NCI-H2196 (cell line): ENCODE measurements around the gene VAC14.
A peak's percentile ranks its signal among the peaks of the same experiment; 100 is the strongest.
"Not testable (repeated sequence)": the region's sequence is repeated elsewhere in the genome, so short reads cannot be mapped to it uniquely, and the experiment has no call there.

ENCODE experiments used
- DNase-seq: peaks from one replicate; lab custom pipeline; 2025; ENCODE audit not compliant: unreplicated experiment; lab: John Stamatoyannopoulos, UW

The VAC14 gene

GRCh38 chr16:70745536-70746025 is 55.4 kb downstream of the VAC14 start:
- DNase-seq: no peak

DNA sequence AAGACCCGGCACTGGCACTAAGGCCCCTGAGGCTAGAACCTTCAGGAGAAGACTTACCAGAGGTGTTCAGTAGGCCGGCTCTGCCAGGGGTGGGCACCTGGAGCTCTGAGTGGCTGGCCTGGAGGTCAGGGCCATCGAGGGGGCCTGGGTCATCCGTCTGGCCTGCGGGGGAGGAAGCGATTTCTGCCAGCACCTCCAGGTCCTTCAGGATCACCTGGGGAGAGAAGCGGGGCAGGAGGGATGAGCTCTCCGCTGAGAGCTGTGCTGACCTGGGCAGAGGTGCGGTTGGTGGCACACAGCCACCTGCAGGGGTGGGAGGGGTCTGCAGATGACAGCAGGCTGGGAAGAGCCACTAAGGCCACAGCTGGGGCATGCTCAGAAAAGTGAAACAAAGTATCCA is 56.6 kb downstream of the VAC14 start:
- DNase-seq: no peak

DNA sequence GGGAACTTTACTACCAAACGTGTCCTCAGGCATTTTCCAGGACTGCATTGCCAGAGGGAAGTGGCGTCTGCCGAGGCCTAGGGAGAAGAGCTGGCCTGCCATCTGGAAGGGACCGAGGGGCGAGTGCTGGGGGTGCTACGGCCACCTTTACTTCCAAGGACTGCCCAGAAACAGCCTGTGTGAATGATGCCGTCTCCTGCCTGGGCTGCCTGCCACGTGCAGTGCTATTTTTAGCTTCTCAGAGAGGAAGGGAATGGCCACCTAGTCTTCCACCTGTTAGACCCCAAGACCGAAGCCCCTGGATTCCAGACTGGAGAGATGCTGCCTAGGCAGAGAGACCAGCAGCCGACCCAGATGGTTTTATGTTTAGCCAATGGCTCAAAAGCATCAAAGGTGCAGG is 57.2 kb downstream of the VAC14 start:
- DNase-seq: no peak

- not testable (repeated sequence) for DNase-seq
Measured at GRCh38 chr16:70742967-70743366, 58.0 kb downstream of the VAC14 start.

GRCh38 chr16:70741783-70742125 is 59.2 kb downstream of the VAC14 start:
- no peak for DNase-seq

- no peak for DNase-seq
Measured at GRCh38 chr16:70740914-70741782, 59.8 kb downstream of the VAC14 start.

DNA sequence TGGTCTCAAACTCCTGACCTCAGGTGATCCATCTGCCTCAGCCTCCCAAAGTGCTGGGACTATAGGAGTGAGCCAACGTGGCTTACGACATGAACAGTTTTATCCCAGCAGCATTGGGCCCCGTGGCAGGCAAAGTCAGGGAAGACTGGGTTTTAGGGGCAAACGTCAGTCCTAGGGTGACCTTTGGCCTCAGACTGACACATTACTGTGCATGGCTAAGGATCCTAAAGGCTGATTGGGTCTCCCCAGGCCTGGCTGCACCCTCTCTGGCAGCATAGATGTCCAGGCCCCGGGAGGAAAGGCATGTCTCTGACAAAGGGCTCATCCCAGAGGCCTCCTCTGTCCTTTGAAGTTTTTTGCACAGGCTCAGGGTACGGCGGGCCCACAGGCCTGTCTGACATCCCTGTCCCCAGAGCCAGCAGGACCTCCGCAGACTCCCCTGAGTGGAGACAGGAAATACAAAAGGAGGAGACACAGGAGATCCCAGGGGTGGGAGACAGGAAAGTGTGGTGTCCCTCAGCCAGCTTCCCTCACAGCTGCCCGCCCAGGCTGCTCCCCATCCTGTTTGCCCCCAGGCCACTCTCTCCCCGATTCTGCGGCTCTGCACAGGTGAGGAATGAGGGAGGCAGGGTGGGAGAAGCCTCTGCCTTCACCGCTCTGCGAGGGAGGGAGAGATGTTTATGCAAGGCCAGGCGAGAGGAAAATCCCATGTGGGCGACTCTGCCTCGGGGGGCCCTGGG is 60.6 kb downstream of the VAC14 start:
- DNase-seq: no peak

- DNase-seq: no peak
Measured at GRCh38 chr16:70739389-70739788, 61.6 kb downstream of the VAC14 start.

DNA sequence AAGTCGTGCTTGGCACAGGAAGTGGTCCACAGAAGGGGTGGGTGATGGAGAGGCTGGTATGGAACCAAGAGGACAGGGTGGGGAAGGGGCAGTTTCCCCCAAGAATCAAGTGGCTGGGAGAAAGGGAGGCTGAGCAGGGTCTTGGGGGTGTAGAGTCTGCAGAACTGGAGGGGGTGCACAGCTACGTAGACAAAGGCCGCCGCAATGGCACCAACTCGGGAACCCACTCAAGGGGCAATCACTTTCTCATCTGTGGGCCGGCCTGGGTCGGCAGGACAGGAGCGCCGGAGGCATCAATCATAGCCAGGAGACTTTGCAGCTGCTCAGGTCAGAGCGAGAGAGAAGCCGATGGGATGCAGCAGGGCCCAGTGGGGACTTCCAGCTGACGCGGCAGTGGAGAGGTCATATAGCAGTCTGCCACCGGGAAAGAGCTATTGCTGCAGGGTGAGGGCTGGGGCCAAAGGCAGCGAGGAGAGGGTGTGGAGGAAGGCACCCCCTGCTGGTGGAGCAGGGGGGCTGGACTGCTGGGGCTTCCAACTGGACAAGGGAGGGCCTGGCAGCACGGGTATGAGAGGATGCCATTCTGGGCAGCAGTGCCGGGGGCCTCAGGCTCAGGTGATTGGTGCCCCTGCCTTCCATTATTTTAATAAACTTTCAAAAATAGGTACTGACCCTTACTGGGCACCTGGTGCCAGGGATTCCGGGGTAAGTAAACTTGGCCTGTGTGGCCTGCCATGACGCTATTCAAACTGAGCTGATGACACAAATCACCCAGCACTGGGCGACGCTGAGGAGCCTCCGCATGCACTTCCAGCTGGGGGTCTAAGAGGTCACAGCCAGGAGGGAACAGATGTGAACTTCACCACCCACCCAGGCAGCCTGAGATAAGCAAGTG is 62.6 kb downstream of the VAC14 start:
- DNase-seq: peak; percentile 25

DNA sequence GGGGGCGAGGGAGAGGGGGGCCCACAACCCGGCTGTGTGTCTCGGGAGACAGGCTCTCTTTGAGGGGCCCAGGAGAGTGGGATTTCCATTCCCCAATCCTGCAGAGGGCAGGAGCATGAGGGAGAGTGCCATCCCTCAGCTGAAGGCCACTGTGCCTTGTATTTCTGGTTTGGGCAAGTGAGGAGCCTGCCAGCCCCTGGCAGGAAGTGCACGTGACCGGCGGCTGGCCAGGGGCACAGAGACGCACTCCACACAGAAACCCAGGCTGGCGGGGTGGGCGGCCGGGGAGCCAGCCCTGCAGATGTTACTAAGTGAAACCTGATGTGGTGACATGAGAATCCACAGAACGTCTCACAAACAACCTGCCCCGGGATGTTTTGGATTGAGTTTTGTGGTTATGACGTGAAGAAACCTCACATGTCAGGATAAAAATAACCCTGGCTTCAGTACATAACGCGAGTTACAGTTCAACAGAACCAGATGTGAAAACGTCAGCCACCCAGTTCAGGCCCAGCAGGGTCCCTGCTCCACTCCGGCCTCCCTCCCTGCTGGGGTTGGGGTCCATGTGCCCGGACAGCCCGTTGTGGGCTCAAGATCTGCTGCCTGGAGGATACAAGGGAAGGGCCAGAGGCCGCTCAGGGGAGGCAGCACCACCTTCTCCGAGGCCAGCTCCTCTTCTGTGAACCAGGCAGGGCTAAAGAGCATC is 63.4 kb downstream of the VAC14 start:
- DNase-seq: no peak

GRCh38 chr16:70736465-70737376 is 64.2 kb downstream of the VAC14 start:
- no peak for DNase-seq

DNA sequence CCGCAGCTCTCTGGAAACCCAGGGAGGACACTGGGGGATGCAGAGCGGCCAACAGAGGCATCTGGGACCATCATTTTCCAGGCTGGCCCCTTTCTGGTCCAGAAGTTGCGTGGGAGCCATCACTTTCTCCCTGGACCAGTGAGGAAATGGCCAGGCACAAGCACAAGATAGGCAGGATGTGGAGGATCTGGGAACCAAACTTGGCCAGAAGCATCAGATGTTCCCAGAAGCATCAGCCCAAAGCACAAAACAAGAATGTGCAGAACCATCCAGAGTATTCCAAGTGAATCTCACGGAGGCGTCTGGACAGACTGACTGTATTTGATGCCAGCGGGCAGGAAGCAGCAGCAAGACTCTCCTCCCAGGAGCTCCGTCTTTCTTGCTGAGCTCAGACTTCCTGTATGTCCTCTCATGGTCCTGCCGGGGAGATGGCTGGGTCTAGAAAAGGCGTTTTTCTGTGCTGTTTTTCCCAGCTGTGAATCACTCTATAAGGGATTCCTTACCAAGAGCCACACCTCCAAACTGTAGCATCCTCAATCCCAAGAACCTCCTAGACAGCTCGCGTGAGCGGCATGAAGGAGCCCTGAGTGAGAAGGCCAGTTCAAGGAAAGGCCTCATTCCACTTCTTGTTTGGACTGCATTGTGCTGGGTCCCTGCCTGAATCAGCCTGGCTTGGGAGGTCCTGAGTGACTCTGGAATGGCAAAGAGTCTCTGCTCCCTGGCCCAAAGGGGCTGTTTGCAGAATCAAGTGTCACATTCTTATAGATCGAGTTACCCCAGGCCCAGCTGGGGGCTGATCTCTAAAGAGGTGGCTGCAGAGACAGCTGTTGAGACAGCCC is 65.6 kb downstream of the VAC14 start:
- DNase-seq: no peak

DNA sequence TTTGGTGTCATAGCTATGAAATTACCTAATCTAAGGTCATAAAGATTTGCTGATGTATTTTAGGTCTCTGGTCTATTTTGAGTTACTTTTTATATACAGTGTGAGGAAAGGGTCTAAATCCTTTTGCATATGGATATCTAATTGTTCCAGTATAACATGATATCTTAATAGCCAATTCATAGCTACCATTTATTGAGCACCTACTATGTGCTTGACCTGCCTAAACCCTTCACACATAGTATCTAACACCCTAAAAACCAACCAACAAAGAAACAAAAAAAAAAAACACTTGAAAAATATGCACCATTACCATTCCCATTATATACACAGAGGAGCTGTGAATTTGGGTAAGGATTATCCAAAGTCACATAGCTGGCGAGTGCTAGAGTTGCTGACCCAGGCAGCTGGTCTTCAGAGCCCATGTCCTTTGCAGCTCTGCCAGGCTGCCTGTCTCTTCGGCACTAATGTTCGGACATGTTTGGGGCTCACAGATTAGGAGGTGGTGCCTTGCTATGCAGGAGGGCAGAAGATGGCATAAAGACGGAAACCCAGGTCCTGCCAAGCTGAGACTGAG is 66.3 kb downstream of the VAC14 start:
- DNase-seq: no peak

DNA sequence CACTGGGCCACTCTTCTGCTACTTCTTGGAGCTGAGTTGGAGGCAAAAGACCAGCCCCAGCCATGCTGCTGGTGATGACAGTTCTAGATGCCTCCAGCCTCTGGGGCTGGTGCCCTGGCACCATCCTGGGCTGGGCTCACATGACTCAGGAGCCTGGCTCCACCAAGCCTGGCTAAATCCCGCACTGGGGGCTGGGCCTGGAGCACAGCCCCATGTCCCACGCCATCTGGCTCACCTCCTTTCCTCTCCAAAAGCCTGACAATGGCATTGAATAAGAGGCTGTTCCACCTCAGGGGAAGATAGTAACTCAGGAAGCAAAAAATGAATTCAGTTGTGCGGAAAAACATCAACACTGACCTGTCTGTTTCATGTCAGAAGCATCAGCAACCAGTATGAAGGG is 70.0 kb downstream of the VAC14 start:
- no peak for DNase-seq

DNA sequence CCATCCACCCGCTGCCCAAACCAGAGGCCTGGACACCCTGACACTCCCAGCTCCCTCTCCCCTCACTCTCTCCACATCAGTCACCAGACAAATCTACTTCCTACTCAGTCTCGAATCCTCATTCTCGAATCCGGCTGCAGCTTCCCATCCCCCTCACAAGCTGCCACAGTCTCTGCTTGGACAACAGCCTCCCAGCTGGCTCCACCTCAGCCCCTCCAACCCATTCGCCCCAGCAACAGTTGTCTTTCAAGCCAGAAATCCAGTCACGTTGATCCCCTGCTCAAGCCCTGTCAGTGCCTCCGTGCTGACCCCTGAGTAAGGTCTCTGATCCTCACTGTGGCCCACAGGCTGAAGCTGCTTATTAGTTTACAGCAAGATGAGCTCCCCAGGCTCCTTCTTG is 70.9 kb downstream of the VAC14 start:
- DNase-seq: no peak

- DNase-seq: no peak
Measured at GRCh38 chr16:70729292-70729691, 71.7 kb downstream of the VAC14 start.

DNA sequence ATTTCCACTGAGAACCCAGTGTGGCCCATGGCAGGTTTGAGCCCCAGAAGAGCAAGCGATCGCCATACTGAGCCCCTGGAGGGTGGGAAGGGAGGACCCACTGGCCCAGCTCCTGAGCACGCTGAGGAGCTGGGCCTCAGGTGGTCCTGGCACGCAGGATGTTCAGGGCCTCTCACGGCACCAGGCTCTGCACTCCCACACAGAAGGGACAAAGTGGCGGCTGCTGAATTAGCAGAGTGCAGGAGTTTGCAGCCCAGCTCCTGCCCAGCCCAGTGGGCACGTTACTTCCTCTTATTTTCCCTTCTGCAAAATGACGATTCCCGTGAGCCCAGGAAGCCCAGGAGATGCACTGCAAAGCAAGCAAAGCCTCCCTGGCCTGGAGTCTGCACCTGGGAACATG is 72.8 kb downstream of the VAC14 start:
- DNase-seq: no peak

DNA sequence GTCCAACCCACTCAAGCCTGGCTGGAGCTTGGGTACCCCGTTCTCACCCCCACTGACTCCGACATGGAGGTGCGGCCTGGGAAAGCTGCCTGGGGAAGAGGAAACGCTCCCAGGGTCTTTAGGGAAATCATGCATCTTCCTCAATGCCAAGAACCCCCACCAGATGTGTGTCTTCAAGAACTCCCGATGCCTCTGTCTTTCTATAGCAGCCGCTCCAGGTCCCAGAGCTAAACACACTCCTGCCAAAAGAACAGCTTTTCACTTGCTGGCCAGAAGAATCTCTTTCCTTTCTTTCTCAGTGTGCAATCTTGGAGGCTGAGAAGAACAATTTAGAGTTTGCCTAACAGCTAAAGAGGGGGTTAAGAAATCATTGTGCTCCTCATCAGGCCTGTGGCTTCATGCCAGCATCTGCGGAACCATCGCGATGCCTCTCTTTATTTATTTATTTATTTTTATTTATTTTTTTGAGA is 74.0 kb downstream of the VAC14 start:
- no peak for DNase-seq
